ENCODE data around the gene RALA.

Gene RALA

DNA sequence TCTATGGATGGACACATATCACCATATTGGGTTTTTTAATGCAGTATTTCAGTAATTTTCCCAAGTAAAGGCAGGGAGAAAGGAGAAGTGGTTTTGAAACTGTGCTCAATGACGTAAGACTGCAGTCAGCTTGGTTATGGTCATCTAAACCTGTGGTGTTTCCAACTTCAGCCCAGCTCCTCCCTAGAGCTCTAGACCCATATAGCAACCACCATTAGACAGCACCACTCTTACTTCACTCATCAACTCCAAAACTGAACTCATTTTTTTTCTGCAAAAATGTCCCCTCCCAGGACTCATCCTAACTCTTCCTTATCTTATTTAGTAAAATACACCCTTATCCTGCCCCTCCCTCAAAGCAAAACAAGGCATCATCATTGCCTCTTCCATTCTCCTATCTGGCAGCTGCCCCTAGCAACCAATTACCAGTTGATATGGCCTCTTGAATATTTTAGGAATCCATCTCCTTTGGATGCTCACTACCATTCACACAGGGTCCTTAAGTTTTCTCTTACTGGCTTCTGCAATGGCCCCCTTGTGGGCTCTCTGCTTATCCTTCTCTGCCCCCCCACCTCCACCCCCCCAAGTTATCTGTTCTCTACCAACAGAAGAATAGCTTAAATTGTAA lies 1.5 kb upstream of the RALA start:
- Mint-ChIP-seq H3K9me3 (no peaks in the 10 kb centered on the region), H3K36me3 (ENCODE audit: low read depth) (peaks cover 3% of the 10 kb centered on the region), H3K27ac (peak overlapping the region; percentile 85), H3K27me3 (no peaks in the 10 kb centered on the region), H3K4me1 (ENCODE audit: low read depth) (peaks cover 42% of the 10 kb centered on the region), H3K4me3 (peak overlapping the region; percentile 93)

DNA sequence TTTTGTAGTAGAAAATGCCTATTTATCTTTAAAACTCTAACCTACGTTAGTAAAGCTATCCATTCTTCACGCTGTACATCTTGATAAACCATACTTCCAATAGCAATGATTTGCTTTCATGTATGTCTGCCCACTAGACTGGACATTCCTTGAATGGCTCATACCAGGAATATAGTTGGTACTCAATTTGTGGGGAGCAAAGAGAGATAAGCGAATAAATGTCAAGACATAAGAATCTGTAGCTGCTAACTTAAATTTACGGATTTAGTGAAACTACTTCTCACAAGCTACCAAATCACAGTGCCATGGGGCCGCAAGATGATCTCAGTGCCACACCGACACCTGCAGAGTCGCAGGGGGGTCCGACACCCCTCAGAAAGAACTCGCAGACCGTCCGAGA lies 763 bp upstream of the RALA start:
- Mint-ChIP-seq H3K27me3 (no peaks in the 10 kb centered on the region), H3K4me3 (peak overlapping the region; percentile 93), H3K9me3 (no peaks in the 10 kb centered on the region), H3K36me3 (ENCODE audit: low read depth) (peaks cover 3% of the 10 kb centered on the region), H3K27ac (peak overlapping the region; percentile 85), H3K4me1 (ENCODE audit: low read depth) (peaks cover 49% of the 10 kb centered on the region)

DNA sequence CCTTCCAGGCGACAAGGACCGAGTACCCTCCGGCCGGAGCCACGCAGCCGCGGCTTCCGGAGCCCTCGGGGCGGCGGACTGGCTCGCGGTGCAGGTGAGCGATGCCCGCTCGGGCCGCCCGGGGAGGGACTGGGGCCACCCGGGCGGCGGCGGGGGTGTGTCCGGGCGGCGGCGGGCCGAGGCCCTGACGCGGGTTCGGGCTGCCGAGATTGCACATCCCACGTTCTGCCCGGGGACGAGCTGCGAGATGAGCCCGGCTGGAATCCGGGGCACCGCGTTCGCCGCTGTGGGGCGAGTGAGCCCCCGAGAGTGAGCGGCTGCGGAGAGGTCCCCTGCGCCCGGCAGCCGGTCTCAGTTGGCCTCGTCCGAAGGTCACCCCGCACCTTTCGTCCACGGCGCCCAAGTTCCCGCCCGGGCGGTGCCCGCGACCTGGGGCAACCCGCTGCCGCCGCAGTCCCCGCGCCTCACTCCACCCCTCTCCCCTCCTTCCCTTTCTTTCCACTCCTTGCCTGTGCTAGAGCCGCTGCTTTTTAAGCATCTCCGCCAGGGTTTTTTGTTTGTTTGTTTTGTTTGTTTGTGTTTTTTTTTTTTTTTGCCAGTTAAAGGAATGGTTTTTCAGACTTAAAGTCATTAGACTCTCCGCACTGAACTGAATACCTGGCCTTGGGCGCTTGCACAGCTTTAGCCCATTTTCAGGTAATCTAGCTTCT lies 515 bp downstream of the RALA start:
- H3K4me3 Mint-ChIP-seq = peak overlapping the region; percentile 93
- no peaks in the 10 kb centered on the region for H3K27me3 Mint-ChIP-seq
- H3K4me1 Mint-ChIP-seq (ENCODE audit: low read depth) = peaks cover 57% of the 10 kb centered on the region
- peak overlapping the region; percentile 95 for H3K27ac Mint-ChIP-seq
- H3K9me3 Mint-ChIP-seq = no peaks in the 10 kb centered on the region
- peaks cover 12% of the 10 kb centered on the region for H3K36me3 Mint-ChIP-seq (ENCODE audit: low read depth)

DNA sequence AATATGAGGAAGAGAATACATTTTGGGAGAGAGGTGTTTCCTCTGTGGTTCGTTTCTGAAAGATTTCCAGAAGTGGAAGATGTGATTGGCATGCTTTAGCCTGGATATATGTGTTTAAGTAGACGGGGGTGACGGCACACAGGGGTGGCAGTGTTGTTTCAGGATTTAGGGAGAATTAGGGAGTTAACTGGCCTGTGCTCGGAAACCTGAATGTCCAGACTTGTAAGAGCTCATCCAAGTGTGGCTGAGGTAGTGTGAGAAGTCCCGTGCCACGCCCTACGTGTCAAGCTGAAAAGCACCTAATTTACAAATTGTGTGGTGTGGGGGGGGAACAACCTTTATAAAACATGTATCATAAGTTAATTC lies 1.1 kb downstream of the RALA start:
- H3K4me1 Mint-ChIP-seq (ENCODE audit: low read depth) = peaks cover 57% of the 10 kb centered on the region
- H3K9me3 Mint-ChIP-seq = no peaks in the 10 kb centered on the region

DNA sequence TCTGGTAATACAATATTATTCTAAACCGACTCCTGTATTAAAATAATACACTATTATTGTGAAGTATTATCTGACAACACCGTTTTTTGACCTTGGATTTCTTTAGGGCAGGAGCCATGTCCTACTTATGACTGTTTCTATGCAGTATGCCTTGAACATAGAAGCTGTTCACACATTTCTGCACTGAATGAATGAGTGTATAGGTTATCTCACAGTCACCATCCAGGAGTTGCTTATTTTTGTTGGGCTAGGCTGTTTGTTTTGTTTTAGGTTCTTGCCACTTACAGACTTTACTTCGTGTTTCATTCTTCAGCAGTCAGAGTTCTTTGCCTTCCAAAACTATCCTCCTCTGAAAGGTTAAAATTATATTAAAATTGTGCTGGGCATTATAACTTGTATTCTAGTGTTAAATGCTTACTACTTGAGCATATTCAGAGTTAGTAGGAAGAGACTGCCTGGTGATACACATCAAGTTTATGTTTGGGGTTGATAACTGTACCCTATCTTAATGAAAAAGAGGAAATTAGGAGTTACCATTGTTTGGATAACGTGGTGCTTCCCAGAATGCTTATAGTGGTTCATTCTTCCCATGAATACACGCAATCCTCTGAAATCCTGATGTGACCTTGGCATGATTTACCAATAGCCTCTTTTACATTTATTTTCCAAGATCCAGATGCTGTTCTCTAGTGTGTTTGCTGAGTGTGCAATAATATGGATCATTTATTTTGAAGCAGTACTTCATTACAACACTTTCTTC lies 1.7 kb downstream of the RALA start:
- H3K27me3 Mint-ChIP-seq = no peaks in the 10 kb centered on the region
- H3K4me3 Mint-ChIP-seq = peak overlapping the region; percentile 93
- H3K4me1 Mint-ChIP-seq (ENCODE audit: low read depth) = peaks cover 59% of the 10 kb centered on the region
- no peaks in the 10 kb centered on the region for H3K9me3 Mint-ChIP-seq
- peaks cover 19% of the 10 kb centered on the region for H3K36me3 Mint-ChIP-seq (ENCODE audit: low read depth)
- H3K27ac Mint-ChIP-seq = peak overlapping the region; percentile 38

More for the DNA sequence above, 1.1 kb downstream of the RALA start:
- Mint-ChIP-seq H3K36me3 (ENCODE audit: low read depth) (peaks cover 16% of the 10 kb centered on the region), H3K27ac (peak overlapping the region; percentile 95), H3K4me3 (peak overlapping the region; percentile 93), H3K27me3 (no peaks in the 10 kb centered on the region)

DNA sequence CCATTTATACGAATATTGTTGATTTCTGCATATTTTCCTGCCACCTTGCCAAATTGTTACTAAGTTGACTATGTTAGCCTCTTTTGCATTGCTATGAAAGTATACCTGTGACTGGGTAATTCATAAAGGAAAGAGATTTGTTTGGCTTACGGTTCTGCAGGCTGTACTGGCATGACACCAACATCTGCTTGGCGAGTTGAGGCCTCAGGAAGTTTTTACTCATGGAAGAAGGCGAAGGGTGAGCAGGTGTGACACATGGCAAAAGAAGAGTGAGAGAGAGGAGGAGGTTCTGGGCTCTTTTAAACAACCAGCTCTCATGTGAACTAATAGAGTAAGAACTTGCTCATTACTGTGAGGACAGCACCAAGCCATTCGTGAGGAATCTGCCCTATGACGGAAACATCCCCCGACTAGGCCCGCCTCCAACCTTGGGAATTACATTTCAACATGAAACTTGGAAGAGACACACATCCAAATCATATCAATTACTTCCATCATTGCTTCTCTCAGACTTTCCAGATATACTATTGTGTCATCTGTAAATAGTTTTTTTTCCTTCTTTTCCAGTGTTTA lies 8.4 kb downstream of the RALA start:
- H3K4me3 Mint-ChIP-seq = no peak overlapping the region
- H3K27ac Mint-ChIP-seq = no peak overlapping the region
- H3K4me1 Mint-ChIP-seq (ENCODE audit: low read depth) = peaks cover 77% of the 10 kb centered on the region
- no peaks in the 10 kb centered on the region for H3K27me3 Mint-ChIP-seq
- H3K36me3 Mint-ChIP-seq (ENCODE audit: low read depth) = peaks cover 69% of the 10 kb centered on the region
- H3K9me3 Mint-ChIP-seq = peaks cover 8% of the 10 kb centered on the region

DNA sequence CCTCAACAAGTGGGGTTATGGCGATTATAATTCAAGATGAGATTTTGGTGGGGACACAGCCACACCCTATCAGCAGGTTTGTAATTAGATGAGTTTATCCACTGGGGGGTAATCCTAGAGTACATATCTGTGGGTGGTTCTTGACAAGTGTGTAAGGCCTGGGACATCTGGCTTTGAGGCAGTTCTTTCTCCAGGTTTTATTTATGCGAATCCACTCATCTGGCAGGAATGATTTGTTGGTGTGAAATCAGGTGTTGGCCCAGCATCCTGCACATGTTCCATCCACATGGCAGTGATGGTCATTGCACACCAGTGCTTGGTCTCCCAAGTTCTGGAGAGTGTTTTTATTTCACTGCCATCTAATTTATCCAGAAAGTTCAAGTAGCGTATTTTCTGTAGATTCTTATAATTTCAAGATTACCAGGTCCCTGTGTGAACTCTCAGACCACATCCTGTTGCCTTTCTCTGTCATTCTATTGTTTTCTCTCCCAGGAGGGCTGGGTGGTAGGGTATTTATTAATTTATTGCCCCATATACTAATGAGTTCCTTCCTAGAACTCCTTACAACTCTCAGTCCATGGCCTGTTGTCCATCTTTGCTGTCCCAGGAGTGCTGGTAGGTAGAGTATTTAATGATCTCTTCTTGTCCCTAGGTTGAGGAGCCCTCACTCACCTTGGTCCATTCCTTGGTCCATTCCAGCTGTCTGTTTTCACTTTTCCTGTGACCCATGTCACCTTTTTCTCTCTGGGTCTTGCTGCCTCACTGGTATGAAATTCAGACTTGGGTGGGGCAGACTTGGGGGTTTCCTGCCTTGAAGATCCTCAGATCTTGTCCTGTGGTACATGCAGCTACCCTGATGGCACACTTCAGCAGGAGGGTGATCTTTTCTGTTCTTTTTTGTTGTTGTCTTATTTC lies 10.4 kb downstream of the RALA start:
- Mint-ChIP-seq H3K36me3 (ENCODE audit: low read depth) (peaks cover 69% of the 10 kb centered on the region), H3K4me3 (peak overlapping the region; percentile 19), H3K27ac (peak overlapping the region; percentile 88), H3K4me1 (ENCODE audit: low read depth) (peaks cover 79% of the 10 kb centered on the region), H3K27me3 (no peaks in the 10 kb centered on the region), H3K9me3 (peaks cover 8% of the 10 kb centered on the region)

DNA sequence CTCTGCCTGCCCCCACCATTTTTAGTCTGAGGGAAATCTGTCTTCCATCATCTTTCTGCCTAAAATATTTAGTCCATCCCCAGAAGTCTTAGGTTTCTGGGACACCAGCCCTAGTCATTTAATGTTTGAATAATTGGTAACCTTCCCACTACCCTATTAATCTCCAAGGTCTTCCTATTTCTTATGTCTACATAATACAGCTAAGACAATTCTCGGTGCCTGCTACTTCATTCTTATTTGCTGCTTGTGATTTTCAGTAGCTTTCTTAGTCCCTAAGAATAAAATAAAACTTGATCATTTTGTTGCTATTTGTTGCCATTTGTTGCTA lies 11.1 kb downstream of the RALA start:
- Mint-ChIP-seq H3K36me3 (ENCODE audit: low read depth) (peaks cover 70% of the 10 kb centered on the region), H3K27ac (peak overlapping the region; percentile 88), H3K27me3 (no peaks in the 10 kb centered on the region), H3K9me3 (peaks cover 8% of the 10 kb centered on the region), H3K4me3 (peak overlapping the region; percentile 19), H3K4me1 (ENCODE audit: low read depth) (peaks cover 85% of the 10 kb centered on the region)

DNA sequence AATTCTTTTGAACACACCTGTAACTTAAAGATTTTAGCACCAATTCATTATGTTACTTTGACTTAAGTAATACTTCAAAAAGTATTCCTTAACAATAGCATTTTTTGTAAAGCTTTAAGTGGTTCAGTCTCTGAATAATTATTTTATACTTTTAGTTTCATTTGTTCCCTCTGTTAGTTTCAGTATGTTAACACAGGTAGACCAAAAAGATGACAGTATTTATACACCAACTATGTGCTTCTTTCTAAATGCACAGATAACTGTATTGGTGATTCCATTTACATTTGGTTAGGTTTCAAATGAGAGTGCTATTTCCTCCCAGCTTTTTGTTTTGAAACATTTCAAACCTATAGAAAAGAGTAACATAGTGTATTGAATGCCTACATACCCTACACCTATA lies 14.0 kb downstream of the RALA start:
- H3K4me1 Mint-ChIP-seq (ENCODE audit: low read depth) = peaks cover 88% of the 10 kb centered on the region
- peaks cover 54% of the 10 kb centered on the region for H3K36me3 Mint-ChIP-seq (ENCODE audit: low read depth)
- H3K9me3 Mint-ChIP-seq = peaks cover 3% of the 10 kb centered on the region
- no peak overlapping the region for H3K27ac Mint-ChIP-seq
- H3K4me3 Mint-ChIP-seq = no peak overlapping the region
- H3K27me3 Mint-ChIP-seq = no peaks in the 10 kb centered on the region

DNA sequence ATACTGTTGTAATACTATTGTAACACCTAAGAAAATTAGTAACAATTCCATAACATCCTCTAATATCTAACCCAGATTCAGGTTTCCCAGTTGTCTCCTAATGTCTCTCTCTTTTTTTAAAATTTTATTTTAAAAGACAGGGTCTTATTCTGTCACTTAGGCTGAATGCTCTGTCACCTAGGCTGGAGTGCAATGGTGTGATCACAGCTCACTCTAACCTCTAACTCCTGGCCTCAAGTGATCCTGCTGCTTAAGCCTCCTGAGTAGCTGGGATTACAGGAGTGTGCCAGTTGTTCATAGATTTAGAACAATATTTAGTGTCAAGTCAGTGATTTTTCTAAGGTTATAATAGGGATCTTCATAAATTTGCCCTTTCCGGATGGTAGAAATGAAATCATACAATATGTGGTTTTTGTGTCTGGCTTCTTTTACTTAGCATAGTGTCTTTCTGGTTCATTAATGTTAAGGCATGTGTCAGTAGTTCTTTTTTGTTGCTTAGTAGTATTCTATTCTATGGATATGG lies 14.7 kb downstream of the RALA start:
- peaks cover 3% of the 10 kb centered on the region for H3K9me3 Mint-ChIP-seq
- no peak overlapping the region for H3K4me3 Mint-ChIP-seq
- peaks cover 51% of the 10 kb centered on the region for H3K36me3 Mint-ChIP-seq (ENCODE audit: low read depth)
- H3K27ac Mint-ChIP-seq = no peak overlapping the region
- H3K27me3 Mint-ChIP-seq = no peaks in the 10 kb centered on the region
- peaks cover 88% of the 10 kb centered on the region for H3K4me1 Mint-ChIP-seq (ENCODE audit: low read depth)

DNA sequence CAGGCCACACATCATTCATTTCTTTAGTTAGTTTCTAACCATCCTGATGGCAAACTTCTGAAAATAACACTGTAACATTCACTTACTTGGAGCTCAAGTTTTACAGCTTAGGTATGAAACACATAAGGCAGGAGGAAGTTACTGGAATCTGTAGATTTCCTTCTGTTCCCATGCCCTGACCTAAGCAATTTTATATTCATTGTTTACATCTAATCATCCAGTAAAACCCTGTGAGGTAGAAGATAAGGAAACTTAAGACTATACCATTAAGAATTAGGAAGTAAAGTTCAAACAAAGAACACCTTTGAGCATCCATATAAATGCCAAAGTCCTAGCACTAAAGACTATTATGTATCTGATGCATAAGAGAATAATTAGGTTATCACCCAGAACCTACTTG lies 19.5 kb downstream of the RALA start:
- no peaks in the 10 kb centered on the region for H3K27me3 Mint-ChIP-seq
- H3K4me3 Mint-ChIP-seq = no peak overlapping the region
- no peaks in the 10 kb centered on the region for H3K9me3 Mint-ChIP-seq
- peaks cover 26% of the 10 kb centered on the region for H3K36me3 Mint-ChIP-seq (ENCODE audit: low read depth)
- H3K27ac Mint-ChIP-seq = no peak overlapping the region
- peaks cover 79% of the 10 kb centered on the region for H3K4me1 Mint-ChIP-seq (ENCODE audit: low read depth)

DNA sequence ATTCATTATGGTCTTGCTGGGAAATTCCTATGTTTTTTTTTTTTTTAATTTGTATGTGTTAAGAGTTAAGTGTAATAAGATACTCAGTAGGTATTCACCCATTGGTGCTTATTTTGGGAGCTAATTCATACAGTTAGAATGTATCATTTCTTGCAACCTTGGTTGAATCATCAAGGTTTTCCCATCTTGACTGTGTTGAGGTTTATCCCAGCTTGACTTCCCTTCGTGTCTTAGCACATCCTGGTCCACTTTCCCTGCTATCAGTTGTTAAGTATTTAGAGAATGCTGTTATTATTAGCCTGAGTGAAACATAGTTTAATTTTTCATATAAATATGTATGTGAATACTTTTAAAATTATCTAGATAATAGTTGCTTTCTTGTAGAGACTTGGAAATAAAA lies 20.8 kb downstream of the RALA start:
- H3K9me3 Mint-ChIP-seq = no peaks in the 10 kb centered on the region
- H3K4me3 Mint-ChIP-seq = no peak overlapping the region
- H3K27ac Mint-ChIP-seq = no peak overlapping the region
- no peaks in the 10 kb centered on the region for H3K27me3 Mint-ChIP-seq
- peaks cover 17% of the 10 kb centered on the region for H3K36me3 Mint-ChIP-seq (ENCODE audit: low read depth)
- peaks cover 78% of the 10 kb centered on the region for H3K4me1 Mint-ChIP-seq (ENCODE audit: low read depth)

DNA sequence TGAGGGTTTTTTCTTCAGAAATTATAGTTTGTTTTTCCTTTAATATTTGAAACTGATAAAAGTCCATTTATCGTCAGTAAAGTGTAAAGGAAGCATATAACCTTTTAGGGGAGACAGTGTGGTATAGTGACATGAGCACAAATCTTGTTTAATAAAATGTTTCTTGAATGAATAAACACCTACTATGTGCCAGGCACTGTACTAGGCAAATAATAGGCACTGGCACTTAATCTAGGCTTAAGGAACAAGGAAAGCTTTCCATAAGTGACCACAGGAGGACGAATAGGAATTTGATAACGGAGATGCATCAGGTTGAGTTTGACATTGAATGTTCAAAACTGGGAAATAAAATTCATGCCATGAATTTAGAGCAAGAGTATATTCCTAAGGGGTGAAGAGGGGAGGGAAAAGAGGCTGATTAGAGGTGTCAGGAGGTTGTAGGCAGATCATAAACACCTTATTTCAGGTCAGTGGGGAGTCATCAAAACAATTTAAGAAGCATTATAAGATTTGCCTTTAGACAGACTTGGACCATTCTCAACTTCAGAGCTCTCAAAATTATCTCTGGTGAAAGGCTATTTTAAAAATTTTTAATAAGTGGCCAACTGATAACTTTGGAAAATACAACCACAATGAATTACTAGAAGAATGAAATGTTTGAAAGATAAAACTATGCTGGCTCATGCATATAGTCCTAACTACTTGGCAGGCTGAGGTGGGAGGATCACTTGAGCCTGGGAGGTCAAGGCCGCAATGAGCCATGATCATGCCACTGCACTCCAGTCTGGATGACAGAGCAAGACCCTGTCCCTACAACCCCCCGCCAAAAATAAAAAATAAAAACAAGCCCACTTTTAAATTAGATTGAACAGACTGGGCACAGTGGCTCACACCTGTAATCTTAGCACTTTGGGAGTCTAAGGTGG lies 22.4 kb downstream of the RALA start:
- Mint-ChIP-seq H3K4me3 (no peak overlapping the region), H3K27me3 (no peaks in the 10 kb centered on the region), H3K4me1 (ENCODE audit: low read depth) (peaks cover 76% of the 10 kb centered on the region), H3K27ac (peak overlapping the region; percentile 42), H3K9me3 (no peaks in the 10 kb centered on the region), H3K36me3 (ENCODE audit: low read depth) (peaks cover 13% of the 10 kb centered on the region)
